Measurements from ENCODE around the gene NCR2.

GRCh38 chr6:41345901-41346300, 10.5 kb downstream of the NCR2 start:
- TF ChIP-seq ZNF274 (IDR thresholded peaks at IDR 0.05; ENCODE audit: low read depth, low read length) (no peak), YY1 (IDR thresholded peaks at IDR 0.05; ENCODE audit: insufficient read depth, insufficient read length) (no peak), SUZ12 (IDR thresholded peaks at IDR 0.05; ENCODE audit: extremely low read depth, insufficient read depth, insufficient read length) (no peak)

Measured in NT2/D1 (cell line).